Prostate gland (tissue), 2 donors: Measurements from ENCODE around the gene ADARB1.

Source experiments
- CTCF ChIP-seq, 4 experiments: fragments of 200-600 bp in 2 of 4; fragments of 450-650 bp in 2 of 4; sonication (generic) in 2 of 4; IDR thresholded peaks; 1 replicate in 3 of 4; 2 replicates in 1 of 4; pipeline ENCODE4 v1.5.1; 2016 to 2019; ENCODE audit warnings: antibody characterized with exemption in 4 of 4, mild to moderate bottlenecking in 2 of 4, moderate library complexity in 2 of 4
- POLR2A ChIP-seq: fragments of 450-650 bp; IDR thresholded peaks from one replicate; pipeline ENCODE4 v1.6.1; 2016; ENCODE audit warnings: antibody characterized with exemption, mild to moderate bottlenecking

GRCh38 chr21:45263534-45263933 is 189.2 kb downstream of the ADARB1 start:
- TF ChIP-seq CTCF (IDR thresholded peaks at IDR 0.05) (no peak), POLR2A (no peak)
